GM12864 (cell line): ENCODE data around the gene WDR37.

Source experiments
- DNase-seq: peaks from one replicate; pipeline ENCODE4 v3.0.0-alpha.2; 2011; ENCODE audit warnings: low read depth
- H3K4me3 ChIP-seq: 2 replicates; pipeline ENCODE4 v1.5.1; 2011; ENCODE audit warnings: mild to moderate bottlenecking, low read depth, low read length, control low read depth
- TF ChIP-seq, protein P1 (sequence below): IDR thresholded peaks from 2 replicates; pipeline ENCODE4 v1.5.1; 2011; ENCODE audit warnings: low read depth, mild to moderate bottlenecking, moderate library complexity, low read length, control low read depth, inconsistent platforms; ENCODE audit errors: missing control alignments

The WDR37 gene

DNA sequence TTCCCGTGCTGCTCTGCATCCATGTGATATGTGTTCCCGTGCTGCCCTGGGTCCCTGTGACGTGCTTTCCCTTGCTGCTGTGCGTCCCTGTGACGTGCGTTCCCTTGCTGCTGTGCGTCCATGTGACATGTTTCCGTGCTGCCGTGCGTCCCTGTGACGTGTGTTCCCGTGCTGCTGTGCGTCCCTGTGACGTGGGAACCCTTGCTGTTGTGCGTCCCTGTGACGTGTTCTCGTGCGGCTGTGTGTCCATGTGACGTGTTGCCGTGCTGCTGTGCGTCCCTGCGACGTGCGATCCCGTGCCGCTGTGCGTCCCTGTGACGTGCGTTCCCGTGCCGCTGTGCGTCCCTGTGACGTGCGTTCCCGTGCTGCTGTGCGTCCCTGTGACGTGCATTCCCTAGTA lies 45.8 kb downstream of the WDR37 start:
- no peak for DNase-seq
- H3K4me3 ChIP-seq: no peak overlapping the region
- TF ChIP-seq, protein P1, sequence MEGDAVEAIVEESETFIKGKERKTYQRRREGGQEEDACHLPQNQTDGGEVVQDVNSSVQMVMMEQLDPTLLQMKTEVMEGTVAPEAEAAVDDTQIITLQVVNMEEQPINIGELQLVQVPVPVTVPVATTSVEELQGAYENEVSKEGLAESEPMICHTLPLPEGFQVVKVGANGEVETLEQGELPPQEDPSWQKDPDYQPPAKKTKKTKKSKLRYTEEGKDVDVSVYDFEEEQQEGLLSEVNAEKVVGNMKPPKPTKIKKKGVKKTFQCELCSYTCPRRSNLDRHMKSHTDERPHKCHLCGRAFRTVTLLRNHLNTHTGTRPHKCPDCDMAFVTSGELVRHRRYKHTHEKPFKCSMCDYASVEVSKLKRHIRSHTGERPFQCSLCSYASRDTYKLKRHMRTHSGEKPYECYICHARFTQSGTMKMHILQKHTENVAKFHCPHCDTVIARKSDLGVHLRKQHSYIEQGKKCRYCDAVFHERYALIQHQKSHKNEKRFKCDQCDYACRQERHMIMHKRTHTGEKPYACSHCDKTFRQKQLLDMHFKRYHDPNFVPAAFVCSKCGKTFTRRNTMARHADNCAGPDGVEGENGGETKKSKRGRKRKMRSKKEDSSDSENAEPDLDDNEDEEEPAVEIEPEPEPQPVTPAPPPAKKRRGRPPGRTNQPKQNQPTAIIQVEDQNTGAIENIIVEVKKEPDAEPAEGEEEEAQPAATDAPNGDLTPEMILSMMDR: no peak

DNA sequence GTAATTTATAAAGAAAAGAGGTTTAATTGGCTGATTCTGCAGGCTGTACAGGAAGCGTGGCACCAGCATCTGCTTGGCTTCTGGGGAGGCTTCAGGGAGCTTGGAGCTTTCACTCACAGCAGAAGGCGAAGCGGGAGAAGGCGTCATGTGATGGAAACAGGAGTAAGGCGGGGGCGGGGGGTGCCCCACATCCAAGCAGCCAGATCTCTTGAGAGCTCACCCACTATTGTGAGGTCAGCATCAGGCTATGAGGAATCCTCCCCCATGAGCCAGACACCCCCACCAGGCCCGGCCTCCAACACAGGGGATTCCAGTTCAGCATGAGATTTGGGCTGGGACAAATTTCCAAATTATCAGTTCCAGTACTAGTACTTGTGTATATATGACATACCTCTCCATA lies 46.2 kb downstream of the WDR37 start:
- no peak overlapping the region for H3K4me3 ChIP-seq
- TF ChIP-seq, protein P1: no peak
- no peak for DNase-seq

DNA sequence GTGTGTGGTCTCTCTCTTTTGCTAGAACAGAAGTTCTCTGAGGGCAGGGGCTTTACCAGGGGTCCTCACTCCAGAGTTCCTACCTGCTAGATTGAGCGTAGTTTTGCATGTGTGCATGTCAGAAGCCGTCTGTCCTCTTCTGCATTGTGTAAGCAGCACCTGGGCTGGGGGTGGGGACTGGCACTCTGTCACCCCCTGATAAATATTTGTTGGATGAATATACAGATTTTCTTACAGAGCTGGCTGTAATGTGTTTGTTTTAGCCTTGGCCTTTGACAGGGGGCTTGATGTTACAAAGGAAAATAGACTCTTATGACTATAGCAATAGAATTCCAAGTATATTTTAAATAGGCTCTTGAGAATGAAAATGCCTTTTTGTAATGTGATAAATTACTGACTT lies 46.6 kb downstream of the WDR37 start:
- DNase-seq: no peak
- TF ChIP-seq, protein P1: no peak
- H3K4me3 ChIP-seq: no peak overlapping the region

DNA sequence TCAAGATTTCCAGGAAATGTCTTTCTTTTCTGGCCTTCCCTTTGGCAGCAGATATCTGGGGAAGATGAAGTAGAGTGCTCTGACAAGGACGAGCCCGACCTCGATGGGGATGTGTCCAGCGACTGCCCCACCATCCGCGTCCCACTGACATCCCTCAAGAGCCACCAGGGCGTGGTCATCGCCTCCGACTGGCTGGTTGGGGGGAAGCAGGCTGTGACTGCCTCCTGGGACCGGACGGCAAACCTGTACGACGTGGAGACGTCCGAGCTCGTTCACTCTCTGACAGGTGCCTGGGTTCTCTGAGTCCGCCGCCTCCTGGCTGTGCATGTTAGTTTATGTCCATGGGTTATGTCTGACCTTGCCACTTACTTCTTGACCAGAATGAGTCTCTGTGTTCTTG lies 47.4 kb downstream of the WDR37 start:
- DNase-seq: no peak
- TF ChIP-seq, protein P1: no peak
- no peak overlapping the region for H3K4me3 ChIP-seq

DNA sequence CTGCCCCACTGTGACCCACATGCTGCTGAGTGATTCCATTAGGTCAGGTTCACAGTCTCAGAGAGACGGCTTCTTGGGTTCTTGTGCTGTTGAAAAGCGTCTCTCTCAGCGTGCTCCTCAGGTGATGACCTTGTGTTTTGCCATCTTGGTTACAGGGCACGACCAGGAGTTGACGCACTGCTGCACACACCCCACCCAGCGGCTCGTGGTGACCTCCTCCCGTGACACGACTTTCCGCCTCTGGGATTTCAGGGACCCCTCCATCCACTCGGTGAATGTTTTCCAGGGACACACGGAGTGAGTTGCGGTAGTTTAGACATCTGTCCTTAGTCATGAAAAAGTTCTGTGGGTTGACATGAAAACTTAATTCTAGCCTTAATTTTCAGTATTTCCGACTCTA lies 48.8 kb downstream of the WDR37 start:
- DNase-seq: no peak
- H3K4me3 ChIP-seq: no peak overlapping the region
- TF ChIP-seq, protein P1: no peak

DNA sequence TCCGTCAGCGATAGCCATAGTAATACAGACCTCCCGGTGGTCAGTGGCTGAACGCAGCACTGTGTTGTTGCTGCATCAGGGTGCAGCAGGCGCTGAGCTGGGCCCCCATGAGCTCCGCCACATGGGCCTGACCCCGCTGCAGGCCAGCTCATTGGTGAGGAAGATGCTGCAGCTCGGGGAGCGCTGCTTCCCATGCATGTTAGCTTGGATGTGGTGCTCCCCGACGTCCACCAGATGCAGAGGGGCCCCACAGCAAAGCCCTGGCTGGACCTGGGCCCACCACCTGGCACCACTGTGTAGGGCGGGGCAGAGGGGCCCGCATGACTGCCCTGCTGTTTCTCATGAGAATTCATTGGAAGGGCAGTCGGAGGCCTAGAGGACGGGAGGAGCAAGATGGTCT lies 50.8 kb downstream of the WDR37 start:
- no peak overlapping the region for H3K4me3 ChIP-seq
- TF ChIP-seq, protein P1: no peak
- DNase-seq: no peak

DNA sequence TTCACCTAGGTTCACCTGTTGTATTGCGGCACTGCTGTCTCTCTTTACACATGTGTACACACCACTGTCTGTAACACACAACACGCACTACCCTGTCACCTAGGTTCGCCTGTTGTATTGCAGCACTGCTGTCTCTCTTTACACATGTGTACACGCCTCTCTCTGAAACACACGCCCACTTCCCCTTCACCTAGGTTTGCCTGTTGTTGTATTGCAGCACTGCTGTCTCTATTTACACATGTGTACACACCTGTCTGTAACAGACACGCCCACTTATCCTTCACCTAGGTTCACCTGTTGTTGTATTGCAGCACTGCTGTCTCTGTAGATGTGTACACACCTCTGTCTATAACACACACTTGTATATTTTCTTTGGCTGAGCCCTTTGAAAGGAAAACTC lies 51.5 kb downstream of the WDR37 start:
- no peak for DNase-seq
- no peak overlapping the region for H3K4me3 ChIP-seq
- TF ChIP-seq, protein P1: no peak
